GM12864 (cell line): Measurements from ENCODE around the gene PHF1.
A peak's percentile ranks its signal among the peaks of the same experiment; 100 is the strongest.
"Not testable (repeated sequence)": the region's sequence is repeated elsewhere in the genome, so short reads cannot be mapped to it uniquely, and the experiment has no call there.

Experiments
- DNase-seq: peaks from one replicate; pipeline ENCODE4 v3.0.0-alpha.2; 2011; ENCODE audit warnings: low read depth
- H3K4me3 ChIP-seq: 2 replicates; pipeline ENCODE4 v1.5.1; 2011; ENCODE audit warnings: mild to moderate bottlenecking, low read depth, low read length, control low read depth
- CTCF ChIP-seq: IDR thresholded peaks from 2 replicates; pipeline ENCODE4 v1.5.1; 2011; ENCODE audit warnings: low read depth, mild to moderate bottlenecking, moderate library complexity, low read length, control low read depth, inconsistent platforms; ENCODE audit errors: missing control alignments

Gene PHF1

DNA sequence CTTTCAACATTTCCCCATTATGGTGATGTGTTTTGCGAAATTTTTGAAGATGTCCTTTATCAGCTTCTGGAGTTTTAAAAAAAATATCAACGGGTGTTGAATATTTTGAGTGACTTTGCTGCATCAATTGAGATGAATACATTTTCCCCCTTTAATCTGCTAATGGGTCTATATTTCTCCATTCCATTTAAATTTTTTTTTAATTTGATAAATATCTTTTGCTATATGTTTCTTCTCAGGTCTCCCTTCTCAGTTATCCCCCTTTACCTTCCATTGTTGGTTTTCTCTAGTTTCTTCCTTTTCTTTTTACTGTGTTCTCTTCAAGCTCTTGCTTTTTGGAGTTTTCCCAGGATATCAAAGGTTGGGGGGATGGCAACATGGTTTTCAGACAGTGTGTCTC lies 20.6 kb upstream of the PHF1 start:
- TF ChIP-seq CTCF = no peak
- DNase-seq = no peak
- H3K4me3 ChIP-seq = no peak overlapping the region

GRCh38 chr6:33390767-33391277 lies 20.0 kb upstream of the PHF1 start:
- no peak overlapping the region; the same call in 1 of the 2 replicates for H3K4me3 ChIP-seq
- no peak for TF ChIP-seq CTCF
- no peak for DNase-seq

- peak within 1 kb of the TSS; percentile 88 for H3K4me3 ChIP-seq
- DNase-seq = peak; percentile 99
- TF ChIP-seq CTCF = peak; percentile 99
Observed at GRCh38 chr6:33391278-33391921, 19.4 kb upstream of the PHF1 start, which contains the start of gene KIFC1. KIFC1 (plus strand) TSS chr6:33391823; CDS start chr6:33391986, 163 bp downstream.

GRCh38 chr6:33391922-33392594 lies 18.8 kb upstream of the PHF1 start:
- DNase-seq = no peak

DNA sequence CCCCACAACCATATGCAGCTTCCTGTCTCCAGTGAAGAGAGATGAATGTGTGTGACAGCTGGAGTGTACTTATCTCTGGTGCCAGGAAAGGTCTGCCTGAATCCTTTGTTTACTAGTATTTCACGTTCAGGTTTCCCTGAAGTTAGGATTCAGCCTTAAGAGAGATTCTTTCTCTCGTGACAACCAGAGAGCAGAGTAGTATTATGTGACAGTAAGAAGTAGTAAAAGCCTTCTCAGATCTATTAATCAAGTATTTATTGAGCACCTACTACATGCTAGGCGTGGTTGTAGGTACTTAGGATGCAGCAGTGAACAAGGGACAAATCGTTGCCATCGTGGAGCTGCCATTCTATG lies 18.2 kb upstream of the PHF1 start:
- no peak for TF ChIP-seq CTCF
- peak overlapping the region; percentile 88 for H3K4me3 ChIP-seq
- DNase-seq = no peak

More at GRCh38 chr6:33391922-33392594, 18.8 kb upstream of the PHF1 start:
- TF ChIP-seq CTCF = no peak
- peak overlapping the region; percentile 88 for H3K4me3 ChIP-seq

DNA sequence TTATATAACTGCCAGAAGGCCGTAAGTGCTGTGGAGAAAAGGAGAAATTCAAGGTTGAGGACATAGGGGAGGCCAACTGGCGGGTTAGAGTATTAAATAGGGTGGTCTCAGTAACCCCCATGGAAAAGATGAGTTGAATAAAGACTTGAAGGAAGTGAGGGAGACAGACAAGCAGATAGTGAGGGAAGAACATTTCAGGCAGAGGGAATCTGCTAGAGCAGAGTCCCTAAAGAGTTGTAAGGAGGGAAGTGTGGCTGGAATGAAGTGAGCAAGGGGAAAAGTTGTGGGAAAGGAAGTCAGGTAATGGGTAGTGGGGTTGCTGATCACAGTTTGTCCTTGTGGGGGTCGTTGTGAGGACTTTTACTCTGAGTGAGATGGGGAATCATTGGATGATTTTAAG lies 17.8 kb upstream of the PHF1 start:
- peak overlapping the region; percentile 88 for H3K4me3 ChIP-seq
- DNase-seq = no peak
- TF ChIP-seq CTCF = no peak

- no peak for TF ChIP-seq CTCF
- DNase-seq = no peak
- H3K4me3 ChIP-seq = no peak overlapping the region
Observed at GRCh38 chr6:33397541-33397940, 13.3 kb upstream of the PHF1 start.

- not testable (repeated sequence) for H3K4me3 ChIP-seq, DNase-seq
Observed at GRCh38 chr6:33398601-33399000, 12.2 kb upstream of the PHF1 start.

- DNase-seq, H3K4me3 ChIP-seq: not testable (repeated sequence)
Observed at GRCh38 chr6:33399881-33400280, 10.9 kb upstream of the PHF1 start.
